Pancreas (tissue), 10 donors: ENCODE results near the gene JAK3. TPM values are rescaled to one million over a fixed set of nuclear protein-coding genes. Genes with fewer than 3 reads are reported as not detected.
A peak's percentile ranks its signal among the peaks of the same experiment; 100 is the strongest.

ENCODE experiments used
- ATAC-seq, 4 donors: fragments of 200-7000 bp; cut with Tn5 transposase; one replicate each; pipeline versions ENCODE4 v1.8.0 to v1.9.1; 2020; ENCODE audit warnings: mild to moderate bottlenecking in 4 of 4, moderate library complexity in 4 of 4
- DNase-seq, 6 donors: peaks; one replicate each; pipeline ENCODE4 v3.0.0-alpha.2; 2020
- FAIRE-seq: peaks from 2 replicates; lab custom pipeline; 2012; peaks lifted over from hg19 to GRCh38; lab: Jason Lieb, UNC
- H3K27ac ChIP-seq, 4 donors: fragments of 200-600 bp; sonication (generic); 1 replicate in 3 of 4; 2 replicates in 1 of 4; pipeline versions ENCODE4 v1.5.0 to v1.8.0; 2020
- H3K27me3 ChIP-seq, 4 donors: fragments of 200-600 bp; one replicate each; pipeline ENCODE4 v1.8.0; 2021
- H3K36me3 ChIP-seq, 3 donors: fragments of 200-600 bp; sonication (generic) in 1 of 3; one replicate each; pipeline versions ENCODE4 v1.5.0 to v1.8.0; 2020 to 2021
- H3K4me1 ChIP-seq, 3 donors: fragments of 200-600 bp; one replicate each; pipeline ENCODE4 v1.8.0; 2021
- H3K4me3 ChIP-seq, 4 donors: fragments of 200-600 bp; sonication (generic) in 2 of 4; one replicate each; pipeline versions ENCODE4 v1.5.0 to v1.8.0; 2020 to 2021
- H3K9me3 ChIP-seq, 4 donors: fragments of 200-600 bp; one replicate each; pipeline ENCODE4 v1.8.0; 2021
- WGBS, 2 donors: extraction: QIAGEN DNeasy Blood & Tissue Kit; methylation state at CpG; one replicate each; pipeline ENCODE4 v1.1.7; 2013; 5-methylcytosine and 5-hydroxymethylcytosine counted together
- intact Hi-C, 3 donors: fragments of 100-400 bp; cut with DNase I; formaldehyde crosslinking; loops; one replicate each; pipeline versions ENCODE4 v1.11.1 to v1.14.2; 2022
- polyA plus RNA-seq, 2 donors: library from polyadenylated mRNA; stranded (reverse); fragments of 200-250 nt; gene quantifications; one replicate each; pipeline ENCODE4 v1.2.3, GENCODE V29; 2013
- total RNA-seq, 6 donors: library from RNA; stranded (reverse); fragmentation: NEBNext Ultra II Directional in 4 of 6; extraction: Animal tissue kit (Norgen Biotek cat#: 25700) in 4 of 6; gene quantifications; one replicate each; pipeline versions ENCODE4 v1.2.1 to v1.2.4, GENCODE V29; 2021 to 2023
- TF ChIP-seq, protein P1 (sequence below), 4 donors: fragments of 200-600 bp; sonication (generic) in 3 of 4; IDR thresholded peaks; one replicate each; pipeline versions ENCODE4 v1.5.0 to v1.8.0; 2021; ENCODE audit warnings: antibody characterized with exemption in 4 of 4
- donor health status: healthy with polysubstance abuse.
- donor health status: DM: no; HTN: no; CAD: no; lungs with moderate emphysema.
- donor health status: DM: no; HTN: no; CAD: no.
- donor health status: control.
- donor health status: control.
- donor health status: Bipolar disorder and iron deficiency.
- donor health status: DM: yes; HTN: yes; CAD: no.
- donor health status: DM: no; HTN: no; CAD: no.
- donor health status: DM: no; HTN: no; CAD: no.
- donor health status: DM: yes; HTN: yes; CAD: no.

Gene JAK3
- total and polyA plus RNA-seq, 8 donors = 1.1 to 6.6 (median 2.5) TPM

DNA sequence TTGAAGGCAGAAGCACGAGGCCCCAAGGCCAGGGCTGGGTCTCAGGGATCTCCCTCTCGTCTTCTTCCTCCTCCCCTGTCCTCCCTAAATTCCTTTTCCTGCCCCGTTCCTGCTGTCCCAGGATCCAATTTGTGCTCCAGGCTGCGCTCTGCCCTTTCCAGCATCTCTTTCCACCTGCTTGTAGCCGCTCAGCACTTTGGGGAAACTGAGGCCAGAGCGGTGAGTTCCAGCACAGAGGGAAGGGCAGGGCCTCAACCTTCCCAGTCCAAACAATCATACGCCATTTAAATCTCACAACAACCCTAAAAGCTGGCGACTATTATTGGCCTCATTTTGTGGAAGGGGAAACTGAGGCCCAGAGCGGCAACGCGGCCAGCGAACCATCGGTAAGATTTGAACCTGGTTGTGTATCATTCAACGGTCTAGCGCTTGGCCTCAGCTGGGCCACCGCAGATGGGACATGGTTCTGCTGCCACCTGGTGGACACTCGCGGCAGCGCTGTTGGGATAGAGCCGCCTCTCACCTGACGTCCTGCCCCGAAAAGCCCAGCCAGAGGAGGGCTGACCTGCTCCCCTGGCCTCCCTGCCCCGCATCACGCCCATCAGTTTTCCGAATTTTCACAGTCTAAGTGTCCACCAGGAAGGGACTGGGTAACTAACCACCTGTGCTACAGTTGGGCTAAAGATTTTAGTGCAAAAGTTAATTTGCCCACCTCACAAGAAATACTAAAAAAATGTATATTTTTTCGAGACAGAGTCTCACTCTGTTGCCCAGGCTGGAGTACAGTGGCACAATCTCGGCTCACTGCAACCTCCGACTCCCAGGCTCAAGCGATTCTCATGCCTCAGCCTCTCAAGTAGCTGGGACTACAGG lies 7.7 kb upstream of the JAK3 start:
- H3K9me3 ChIP-seq = no peaks in the 10 kb centered on the region
- TF ChIP-seq, protein P1, sequence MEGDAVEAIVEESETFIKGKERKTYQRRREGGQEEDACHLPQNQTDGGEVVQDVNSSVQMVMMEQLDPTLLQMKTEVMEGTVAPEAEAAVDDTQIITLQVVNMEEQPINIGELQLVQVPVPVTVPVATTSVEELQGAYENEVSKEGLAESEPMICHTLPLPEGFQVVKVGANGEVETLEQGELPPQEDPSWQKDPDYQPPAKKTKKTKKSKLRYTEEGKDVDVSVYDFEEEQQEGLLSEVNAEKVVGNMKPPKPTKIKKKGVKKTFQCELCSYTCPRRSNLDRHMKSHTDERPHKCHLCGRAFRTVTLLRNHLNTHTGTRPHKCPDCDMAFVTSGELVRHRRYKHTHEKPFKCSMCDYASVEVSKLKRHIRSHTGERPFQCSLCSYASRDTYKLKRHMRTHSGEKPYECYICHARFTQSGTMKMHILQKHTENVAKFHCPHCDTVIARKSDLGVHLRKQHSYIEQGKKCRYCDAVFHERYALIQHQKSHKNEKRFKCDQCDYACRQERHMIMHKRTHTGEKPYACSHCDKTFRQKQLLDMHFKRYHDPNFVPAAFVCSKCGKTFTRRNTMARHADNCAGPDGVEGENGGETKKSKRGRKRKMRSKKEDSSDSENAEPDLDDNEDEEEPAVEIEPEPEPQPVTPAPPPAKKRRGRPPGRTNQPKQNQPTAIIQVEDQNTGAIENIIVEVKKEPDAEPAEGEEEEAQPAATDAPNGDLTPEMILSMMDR (IDR thresholded peaks at IDR 0.05) = peak; percentile 91 to 97 (median 96)
- no peaks in the 10 kb centered on the region for H3K4me1 ChIP-seq
- peak; percentile 73 to 99 (median 91) for DNase-seq
- intact Hi-C loops = loop anchor here in 2 of 3 donors (5.0 to 10.0 kb wide), 2 partner anchors 77 to 151 kb away; partner anchors contain the start of gene CCDC124 (in 1 of the 2)
- WGBS, 2 donors = 8 to 11% methylated on average over 29 of the region's 29 CpGs
- ATAC-seq = peak; percentile 42 to 63 (median 57)
- no peaks in the 10 kb centered on the region for H3K36me3 ChIP-seq
- no peak for FAIRE-seq
- H3K4me3 ChIP-seq = no peak overlapping the region
- no peaks in the 10 kb centered on the region for H3K27me3 ChIP-seq
- no peak overlapping the region for H3K27ac ChIP-seq

DNA sequence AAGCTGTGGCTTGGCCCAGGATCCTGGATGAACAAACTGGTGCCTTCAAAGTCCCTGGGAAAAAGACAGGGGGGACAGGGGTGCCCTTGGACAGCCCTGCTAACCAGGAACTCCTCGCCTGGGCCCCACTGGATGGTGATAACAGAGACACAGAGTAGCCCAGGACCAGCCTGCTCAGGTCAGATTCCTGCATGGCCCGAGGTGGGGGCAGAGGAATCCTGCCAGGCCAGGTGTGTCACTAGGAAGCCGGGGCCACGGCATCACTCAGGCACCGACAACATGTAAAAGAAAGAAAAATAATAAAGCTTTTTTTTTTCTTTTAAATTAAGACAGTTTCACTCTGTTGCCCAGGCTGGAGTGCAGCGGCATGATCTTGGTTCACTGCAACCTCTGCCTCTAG lies 6.3 kb upstream of the JAK3 start:
- no peaks in the 10 kb centered on the region for H3K9me3 ChIP-seq
- H3K36me3 ChIP-seq = no peaks in the 10 kb centered on the region
- ATAC-seq = no peak
- DNase-seq = no peak
- intact Hi-C loops = loop anchor here in 2 of 3 donors (5.0 to 10.0 kb wide), 2 partner anchors 67 to 149 kb away; no protein-coding TSS in a partner anchor
- no peaks in the 10 kb centered on the region for H3K27me3 ChIP-seq
- no peak overlapping the region for H3K27ac ChIP-seq
- H3K4me3 ChIP-seq = no peak overlapping the region
- no peaks in the 10 kb centered on the region for H3K4me1 ChIP-seq
- TF ChIP-seq, protein P1 (IDR thresholded peaks at IDR 0.05) = no peak
- FAIRE-seq = no peak
- WGBS, 2 donors = 59 to 84% methylated on average over 6 of the region's 6 CpGs

DNA sequence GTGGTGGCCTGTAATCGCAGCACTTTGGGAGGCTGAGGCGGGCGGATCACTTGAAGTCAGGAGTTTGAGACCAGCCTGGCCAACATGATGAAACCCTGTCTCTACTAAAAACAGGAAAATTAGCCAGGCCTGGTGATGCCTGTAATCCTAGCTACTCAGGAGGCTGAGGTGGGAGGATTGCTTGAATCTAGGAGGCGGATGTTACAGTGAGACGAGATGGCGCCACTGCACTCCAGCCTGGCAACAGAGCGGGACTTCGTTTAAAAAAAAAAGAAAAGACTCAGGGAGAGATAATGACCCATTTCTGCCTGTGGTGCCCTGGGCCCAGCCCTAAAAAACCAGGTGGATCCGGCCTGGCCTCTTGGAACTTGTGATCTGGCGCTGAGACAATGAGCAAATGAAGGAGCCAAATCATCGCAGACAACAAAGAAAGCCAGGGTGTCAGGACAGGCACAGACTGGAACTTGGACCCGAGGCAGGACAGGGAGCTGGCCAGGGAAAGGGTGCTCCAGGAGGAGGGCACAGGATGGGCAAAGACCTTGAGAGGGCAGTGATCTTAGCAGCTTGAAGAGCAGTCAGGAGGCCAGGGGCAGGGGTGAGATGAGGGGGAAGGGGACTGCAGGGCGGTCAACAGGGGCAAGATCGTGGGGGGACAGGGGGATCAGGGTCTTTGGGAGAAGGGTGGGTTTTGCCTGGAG lies 962 bp upstream of the JAK3 start:
- H3K4me3 ChIP-seq = no peak overlapping the region
- ATAC-seq (no peak), FAIRE-seq (no peak), DNase-seq (no peak)
- H3K27ac ChIP-seq = peak overlapping the region in 2 of 4 donors; percentile 65 to 75
- 73 to 75% methylated on average over 14 of the region's 14 CpGs for WGBS, 2 donors
- intact Hi-C loops = loop anchor here in 1 of 3 donors (10.0 kb wide), 1 partner anchor 144 kb away; no protein-coding TSS in a partner anchor
- H3K4me1 ChIP-seq = no peaks in the 10 kb centered on the region
- no peaks in the 10 kb centered on the region for H3K9me3 ChIP-seq
- no peaks in the 10 kb centered on the region for H3K27me3 ChIP-seq
- TF ChIP-seq, protein P1 (IDR thresholded peaks at IDR 0.05) = no peak
- no peaks in the 10 kb centered on the region for H3K36me3 ChIP-seq

DNA sequence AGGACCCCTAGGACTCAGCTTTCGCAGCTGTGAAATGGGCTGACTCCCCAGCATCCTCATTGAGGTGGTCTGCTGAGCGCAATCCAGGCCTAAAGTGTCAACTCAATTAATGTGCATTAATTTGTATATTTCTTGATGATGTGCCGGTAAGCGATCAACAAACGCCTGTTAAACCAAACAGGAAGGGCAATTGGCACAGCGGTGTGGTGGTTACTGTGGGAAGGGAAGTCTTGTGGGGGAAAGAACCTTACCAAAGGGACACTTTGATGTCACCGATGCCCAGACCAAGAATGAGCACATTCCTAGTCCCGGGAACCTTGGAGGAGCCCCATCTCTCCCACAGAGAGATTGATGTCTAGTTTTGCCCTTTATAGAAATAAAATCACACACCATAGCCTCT lies 1.6 kb downstream of the JAK3 start:
- FAIRE-seq = no peak
- H3K27ac ChIP-seq = no peak overlapping the region
- H3K9me3 ChIP-seq = no peaks in the 10 kb centered on the region
- H3K4me1 ChIP-seq = peaks cover 0 to 4% (median 0%) of the 10 kb centered on the region in 3 donors
- no peaks in the 10 kb centered on the region for H3K36me3 ChIP-seq
- peak overlapping the region in 1 of 4 donors; percentile 35 for H3K4me3 ChIP-seq
- TF ChIP-seq, protein P1 (IDR thresholded peaks at IDR 0.05) = no peak
- WGBS, 2 donors = 79 to 82% methylated on average over 8 of the region's 8 CpGs
- intact Hi-C loops = loop anchor here in 1 of 3 donors (10.0 kb wide), 1 partner anchor 141 kb away; no protein-coding TSS in a partner anchor
- DNase-seq = no peak
- H3K27me3 ChIP-seq = no peaks in the 10 kb centered on the region
- no peak for ATAC-seq
